Cardiac fibroblast (primary cell): ENCODE measurements around the gene SPP2.

Experiments
- DNase-seq, 2 donors: peaks; one replicate each; pipeline versions ENCODE4 v3.0.0 to v3.0.0-alpha.2; 2010; ENCODE audit warnings: low read depth in 2 of 2
- H3K4me3 ChIP-seq, 2 donors: replicated peaks in 1 of 2; 1 replicate in 1 of 2; 2 replicates in 1 of 2; pipeline ENCODE4 v1.5.1; 2011; ENCODE audit warnings: low read depth in 2 of 2, low read length in 2 of 2, mild to moderate bottlenecking in 2 of 2, moderate library complexity in 1 of 2
- TF ChIP-seq, protein P1 (sequence below): IDR thresholded peaks from one replicate; pipeline ENCODE4 v1.5.1; 2011; ENCODE audit warnings: low read depth, mild to moderate bottlenecking, low read length, inconsistent platforms

SPP2 gene

DNA sequence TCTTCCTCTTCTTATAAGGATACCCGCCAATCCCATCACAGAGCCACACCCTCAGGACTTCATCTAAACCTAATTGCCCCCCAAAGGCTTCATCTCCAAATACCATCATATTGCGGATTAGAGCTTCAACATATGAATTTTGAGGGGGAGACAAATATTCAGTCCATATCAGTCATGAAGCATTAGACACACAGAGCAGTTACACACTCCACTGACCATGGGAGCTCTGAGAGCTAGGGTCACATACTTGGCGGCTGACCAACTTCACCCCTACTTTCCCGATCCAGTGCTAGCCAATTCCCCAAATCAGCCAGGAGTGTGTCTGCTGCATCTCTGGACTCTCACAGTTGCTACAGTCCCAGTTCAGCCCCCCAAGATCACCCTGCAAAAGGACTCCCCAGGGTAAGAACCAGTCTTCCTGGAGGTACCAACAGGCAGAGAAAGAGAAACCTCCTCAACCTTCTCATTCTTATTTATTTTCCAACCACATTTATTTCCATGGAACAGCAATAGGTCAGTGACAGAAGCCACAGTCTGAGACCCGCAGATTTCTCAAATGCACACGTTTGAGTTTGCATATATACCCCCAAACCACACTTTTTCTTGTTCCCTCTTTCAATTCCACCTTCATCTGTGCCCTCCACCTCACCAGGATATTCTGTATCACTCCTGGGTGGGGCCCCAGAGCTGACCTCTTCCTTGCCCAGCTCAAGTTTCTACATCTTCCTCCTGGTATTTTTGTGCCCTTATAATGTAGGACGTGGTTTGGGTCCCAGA, 33.3 kb downstream of the SPP2 start:
- TF ChIP-seq, protein P1, sequence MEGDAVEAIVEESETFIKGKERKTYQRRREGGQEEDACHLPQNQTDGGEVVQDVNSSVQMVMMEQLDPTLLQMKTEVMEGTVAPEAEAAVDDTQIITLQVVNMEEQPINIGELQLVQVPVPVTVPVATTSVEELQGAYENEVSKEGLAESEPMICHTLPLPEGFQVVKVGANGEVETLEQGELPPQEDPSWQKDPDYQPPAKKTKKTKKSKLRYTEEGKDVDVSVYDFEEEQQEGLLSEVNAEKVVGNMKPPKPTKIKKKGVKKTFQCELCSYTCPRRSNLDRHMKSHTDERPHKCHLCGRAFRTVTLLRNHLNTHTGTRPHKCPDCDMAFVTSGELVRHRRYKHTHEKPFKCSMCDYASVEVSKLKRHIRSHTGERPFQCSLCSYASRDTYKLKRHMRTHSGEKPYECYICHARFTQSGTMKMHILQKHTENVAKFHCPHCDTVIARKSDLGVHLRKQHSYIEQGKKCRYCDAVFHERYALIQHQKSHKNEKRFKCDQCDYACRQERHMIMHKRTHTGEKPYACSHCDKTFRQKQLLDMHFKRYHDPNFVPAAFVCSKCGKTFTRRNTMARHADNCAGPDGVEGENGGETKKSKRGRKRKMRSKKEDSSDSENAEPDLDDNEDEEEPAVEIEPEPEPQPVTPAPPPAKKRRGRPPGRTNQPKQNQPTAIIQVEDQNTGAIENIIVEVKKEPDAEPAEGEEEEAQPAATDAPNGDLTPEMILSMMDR = no peak
- DNase-seq = no peak
- no peak overlapping the region for H3K4me3 ChIP-seq

DNA sequence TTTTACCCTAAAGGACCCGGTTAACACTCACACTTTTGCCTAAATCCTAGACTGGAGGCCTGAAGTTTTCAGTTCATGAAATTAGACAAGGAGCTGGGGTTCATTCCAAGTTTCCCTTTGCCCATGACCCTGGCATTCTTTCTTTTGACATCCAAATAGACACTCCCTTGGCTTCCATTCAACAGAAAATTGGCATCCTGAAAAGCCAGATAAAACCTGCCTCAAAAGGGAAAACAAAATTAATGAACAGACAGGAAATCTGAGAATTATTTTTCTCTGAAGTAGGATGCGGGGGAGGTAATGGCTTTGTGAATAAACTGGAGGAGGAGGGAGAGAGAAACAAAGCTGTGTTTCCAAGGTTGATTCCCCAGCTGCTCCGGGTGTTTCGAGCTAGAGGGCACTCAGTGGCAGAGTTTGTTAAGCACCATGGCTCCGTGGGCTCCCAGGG, 41.0 kb downstream of the SPP2 start:
- DNase-seq = peak; percentile 2 to 76
- TF ChIP-seq, protein P1 = no peak
- no peak overlapping the region for H3K4me3 ChIP-seq

DNA sequence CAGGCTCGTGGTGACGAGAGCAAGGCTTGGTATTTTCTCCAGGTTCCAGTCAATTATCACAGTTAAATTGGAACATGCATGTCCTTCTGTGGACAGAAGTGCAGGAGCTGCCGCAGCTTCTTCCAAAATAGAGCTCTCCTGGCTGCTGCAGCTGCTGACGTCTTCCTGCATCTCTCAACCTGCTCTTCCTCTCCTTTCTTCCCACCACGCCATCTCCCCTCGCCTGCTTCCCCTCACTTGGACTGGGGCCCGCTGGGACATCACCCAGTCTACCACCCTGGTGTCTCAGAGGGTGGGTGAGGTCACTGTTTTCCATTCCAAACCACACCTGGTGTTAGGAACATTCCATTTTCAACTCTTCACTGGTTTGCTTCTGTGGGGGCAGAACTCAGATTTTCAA, 41.4 kb downstream of the SPP2 start:
- TF ChIP-seq, protein P1 = no peak
- H3K4me3 ChIP-seq = no peak overlapping the region
- DNase-seq = no peak

DNA sequence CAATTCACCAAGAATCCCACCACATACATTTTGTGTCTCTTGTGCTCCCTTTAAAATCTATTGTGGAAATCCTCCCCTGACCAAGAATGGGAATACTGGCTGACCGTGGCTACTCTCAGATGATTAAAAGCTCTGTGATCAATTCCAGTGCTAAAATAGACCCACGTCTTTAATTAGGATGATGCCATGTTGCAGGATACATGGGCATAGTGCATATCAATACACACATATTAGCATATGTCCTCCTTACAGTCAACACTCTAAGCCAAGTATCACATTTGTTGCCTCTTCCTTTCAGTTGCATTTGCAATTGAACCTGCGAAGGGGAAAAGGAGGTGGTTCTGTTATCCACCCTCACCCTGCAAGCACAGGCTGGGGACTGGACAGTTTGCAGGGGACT, 41.8 kb downstream of the SPP2 start:
- DNase-seq = no peak
- H3K4me3 ChIP-seq = no peak overlapping the region
- TF ChIP-seq, protein P1 = no peak

DNA sequence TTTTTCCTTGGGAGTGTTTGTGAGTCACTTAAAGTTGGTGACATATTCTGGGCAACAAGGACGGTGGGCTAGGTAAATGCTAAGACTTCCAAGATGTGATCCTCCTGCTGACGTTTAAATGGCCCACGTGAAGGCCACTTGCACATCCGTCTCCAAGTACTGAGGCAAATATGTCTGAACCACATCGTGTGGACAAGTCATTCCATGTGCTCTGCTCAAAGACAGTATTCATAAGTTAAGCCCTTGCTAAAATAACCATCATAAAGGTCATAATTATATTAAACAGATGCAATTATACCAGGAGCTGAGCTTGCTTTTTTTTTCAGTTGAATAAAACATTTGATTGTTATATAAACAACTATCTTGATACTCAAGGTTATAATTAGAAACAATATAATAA, 44.8 kb downstream of the SPP2 start:
- no peak for DNase-seq
- TF ChIP-seq, protein P1 = no peak
- H3K4me3 ChIP-seq = no peak overlapping the region

DNA sequence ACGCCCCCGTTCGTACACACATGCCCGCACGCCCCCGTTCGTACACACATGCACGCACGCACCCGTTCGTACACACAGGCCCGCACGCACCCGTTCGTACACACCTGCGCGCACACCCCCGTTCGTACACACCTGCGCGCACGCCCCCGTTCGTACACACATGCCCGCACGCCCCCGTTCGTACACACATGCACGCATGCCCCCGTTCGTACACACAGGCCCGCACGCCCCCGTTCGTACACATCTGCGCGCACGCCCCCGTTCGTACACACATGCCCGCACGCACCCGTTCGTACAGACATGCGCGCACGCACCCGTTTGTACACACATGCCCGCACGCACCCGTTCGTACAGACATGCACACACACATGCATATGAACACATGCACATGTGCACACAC, 45.7 kb downstream of the SPP2 start:
- TF ChIP-seq, protein P1 = no peak
- H3K4me3 ChIP-seq = no peak overlapping the region
- no peak for DNase-seq

DNA sequence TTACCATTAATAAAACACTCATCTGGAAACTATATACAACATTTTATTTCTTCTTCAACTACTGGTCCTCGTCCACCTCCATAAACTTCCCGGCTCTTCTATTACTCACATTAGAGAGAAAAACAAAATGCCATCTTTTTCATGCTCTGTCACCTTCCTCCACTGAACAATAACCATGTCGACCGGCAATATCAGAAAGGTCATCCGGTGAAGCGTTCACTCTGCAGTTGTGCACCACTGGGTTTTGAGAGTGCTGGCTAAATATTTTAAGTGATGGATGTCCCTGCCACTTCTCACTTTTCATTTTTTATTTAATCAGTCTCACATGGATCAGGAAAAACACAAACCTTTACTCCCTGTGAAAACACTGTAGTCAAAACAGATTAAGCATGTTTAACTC, 48.2 kb downstream of the SPP2 start:
- H3K4me3 ChIP-seq = no peak overlapping the region
- TF ChIP-seq, protein P1 = no peak
- DNase-seq = no peak
